Posterior cingulate gyrus (tissue), 11 donors: Measurements from ENCODE around the gene ACTR2.

Source experiments
- DNase-seq, 10 donors: peaks; one replicate each; pipeline versions ENCODE4 v3.0.0 to v3.0.0-alpha.2; 2020 to 2021; ENCODE audit warnings: mixed read lengths in 3 of 10
- intact Hi-C: fragments of 100-400 bp; cut with DNase I; formaldehyde crosslinking; loops from one replicate; pipeline ENCODE4 v1.15.1; 2023

ACTR2 gene

DNA sequence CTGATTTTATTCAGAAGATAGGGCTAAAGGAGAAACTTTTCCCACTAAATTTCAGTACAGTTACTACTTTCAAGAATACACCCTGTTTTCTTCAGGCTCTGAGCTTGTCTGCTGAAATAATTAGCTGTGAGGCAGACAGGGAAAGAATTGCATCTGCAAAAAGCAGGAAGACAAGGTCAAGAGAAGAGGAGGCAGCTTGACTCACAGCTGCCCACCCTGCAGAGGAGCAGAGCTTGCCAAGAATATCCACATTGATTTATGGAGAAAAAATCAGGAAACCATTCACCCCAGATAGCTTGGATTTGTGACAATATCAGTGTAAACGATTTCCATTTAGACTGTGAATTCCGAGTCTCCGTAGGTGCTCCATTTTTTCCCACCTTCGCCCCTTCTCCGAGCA lies 49.0 kb downstream of the ACTR2 start:
- DNase-seq = no peak
- intact Hi-C loops = no loop called here

DNA sequence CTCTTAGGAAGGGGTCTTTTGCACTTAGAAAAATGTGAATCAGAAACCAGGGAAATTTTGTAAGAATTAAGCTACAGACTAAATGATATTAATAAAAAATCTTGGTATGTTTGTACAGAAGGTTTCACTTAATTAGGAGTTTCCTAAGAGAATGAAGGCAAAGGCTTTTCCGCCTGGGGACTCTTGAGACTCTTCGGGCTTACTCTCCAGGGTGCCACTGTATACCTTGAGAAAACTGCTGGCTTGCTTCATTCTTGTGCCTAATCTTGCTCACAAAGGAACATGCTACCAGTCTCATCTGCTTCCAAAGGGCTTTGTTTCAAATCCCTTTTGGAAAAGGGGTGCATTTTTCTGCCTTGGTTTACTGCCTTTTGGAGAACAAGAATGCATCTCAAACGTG lies 49.5 kb downstream of the ACTR2 start:
- no peak for DNase-seq
- intact Hi-C loops = no loop called here

DNA sequence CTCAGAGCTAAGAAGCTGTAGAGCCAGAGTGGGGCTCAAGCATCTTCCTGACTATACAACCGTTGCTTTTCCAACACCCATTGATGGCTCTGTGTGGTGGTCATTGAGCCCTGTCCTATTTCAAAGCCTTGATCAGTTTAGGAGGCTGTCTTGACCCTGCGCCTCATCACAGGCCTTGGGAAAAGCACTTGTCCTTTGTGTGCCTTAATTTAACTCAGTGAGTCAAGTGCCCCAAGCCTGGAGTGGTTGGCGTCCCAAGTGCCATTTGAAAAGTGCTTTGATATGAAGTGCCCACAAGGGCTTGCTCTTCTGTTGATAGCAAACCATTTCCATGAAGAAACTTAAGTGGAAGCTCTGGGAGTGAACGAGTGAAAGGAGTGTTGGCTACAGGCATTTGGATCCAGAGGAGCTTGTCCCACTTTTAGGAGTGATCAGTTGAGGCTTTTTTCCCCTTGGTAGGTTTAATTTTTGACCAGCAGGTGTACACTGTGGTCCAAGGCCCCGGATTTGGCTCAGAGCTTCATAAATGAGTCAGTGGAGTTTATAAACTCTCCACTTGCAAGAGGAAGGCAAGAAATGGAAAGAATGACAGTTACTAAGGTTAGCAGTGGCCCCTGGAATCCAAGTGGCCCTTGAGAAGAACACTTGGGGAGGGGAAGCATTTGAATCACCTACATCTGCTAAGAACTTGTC lies 50.3 kb downstream of the ACTR2 start:
- no peak for DNase-seq
- intact Hi-C loops = no loop called here

DNA sequence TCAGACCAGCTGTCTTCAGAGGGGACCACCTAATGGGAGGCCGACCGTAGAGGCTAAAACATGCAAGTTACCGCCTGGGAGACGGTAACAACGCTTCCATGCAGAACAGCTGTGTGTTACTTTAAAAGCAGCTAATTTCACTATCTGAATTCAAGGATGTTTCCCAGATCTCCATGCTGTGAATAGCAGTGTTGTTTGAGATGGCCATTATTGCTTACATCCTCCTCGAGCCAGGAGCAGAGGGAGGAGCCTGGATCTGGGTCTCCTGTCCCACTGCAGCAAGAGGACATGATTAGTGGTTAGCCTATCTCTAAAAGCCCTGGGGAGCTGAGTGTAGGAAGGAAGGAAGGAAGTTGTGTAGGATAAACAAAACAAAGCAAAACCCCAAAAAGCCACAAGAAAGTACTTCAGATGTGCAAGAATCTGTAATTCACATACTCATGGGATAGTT lies 50.9 kb downstream of the ACTR2 start:
- no peak for DNase-seq
- intact Hi-C loops = no loop called here

DNA sequence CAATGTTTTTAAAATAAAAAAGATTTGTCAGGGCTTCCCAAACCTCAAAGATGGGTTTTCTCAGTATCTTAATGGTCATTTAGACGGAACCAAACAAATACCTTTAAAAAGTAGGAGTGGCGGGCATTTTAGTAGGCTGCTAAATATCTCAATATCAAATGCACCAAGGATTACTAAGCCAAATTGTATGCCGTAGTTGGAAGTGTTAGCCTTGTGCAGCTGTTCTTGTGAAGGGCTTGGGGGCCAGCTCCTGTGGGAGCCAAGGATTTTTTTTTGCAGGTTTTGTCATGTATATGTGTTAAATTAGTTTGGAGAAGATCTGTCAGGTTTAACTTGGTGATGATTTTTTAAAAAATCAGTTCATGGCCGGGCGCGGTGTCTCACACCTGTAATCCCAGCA lies 52.1 kb downstream of the ACTR2 start:
- no peak for DNase-seq
- intact Hi-C loops = no loop called here

DNA sequence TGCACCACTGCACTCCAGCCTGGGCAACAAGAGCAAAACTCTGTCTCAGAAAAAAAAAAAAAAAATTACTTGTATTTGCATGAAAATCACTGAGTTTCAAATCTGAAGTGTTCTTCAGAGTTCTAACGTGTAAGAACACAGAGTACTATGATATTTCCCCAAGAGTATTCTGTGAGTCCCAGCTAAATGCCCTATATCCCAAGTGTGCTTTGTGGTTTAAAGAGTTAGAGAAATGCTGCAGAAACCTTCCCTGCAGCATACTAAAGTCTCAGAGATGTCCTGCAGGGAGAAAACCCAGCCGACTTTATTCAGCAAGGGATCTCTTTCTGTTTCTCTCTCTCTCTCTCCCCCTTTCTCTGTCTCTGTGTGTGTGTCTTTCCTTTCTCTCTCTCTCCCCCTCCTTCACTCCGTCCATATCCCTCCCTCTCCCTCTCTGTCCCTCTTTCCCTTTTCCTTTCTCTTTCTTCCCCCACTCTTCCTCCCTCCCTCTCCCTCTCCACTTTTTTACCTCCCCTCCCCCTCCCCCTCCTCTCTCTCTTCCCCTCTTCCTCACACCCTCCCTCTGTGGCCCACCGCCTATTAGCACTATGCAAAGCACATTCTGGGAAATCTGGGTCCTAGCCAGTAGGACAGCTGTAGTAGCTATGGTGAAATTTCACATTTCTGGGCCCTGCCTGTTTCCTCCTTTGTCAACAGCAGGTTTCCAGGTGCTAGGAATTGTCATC lies 54.2 kb downstream of the ACTR2 start:
- DNase-seq = no peak
- intact Hi-C loops = no loop called here

DNA sequence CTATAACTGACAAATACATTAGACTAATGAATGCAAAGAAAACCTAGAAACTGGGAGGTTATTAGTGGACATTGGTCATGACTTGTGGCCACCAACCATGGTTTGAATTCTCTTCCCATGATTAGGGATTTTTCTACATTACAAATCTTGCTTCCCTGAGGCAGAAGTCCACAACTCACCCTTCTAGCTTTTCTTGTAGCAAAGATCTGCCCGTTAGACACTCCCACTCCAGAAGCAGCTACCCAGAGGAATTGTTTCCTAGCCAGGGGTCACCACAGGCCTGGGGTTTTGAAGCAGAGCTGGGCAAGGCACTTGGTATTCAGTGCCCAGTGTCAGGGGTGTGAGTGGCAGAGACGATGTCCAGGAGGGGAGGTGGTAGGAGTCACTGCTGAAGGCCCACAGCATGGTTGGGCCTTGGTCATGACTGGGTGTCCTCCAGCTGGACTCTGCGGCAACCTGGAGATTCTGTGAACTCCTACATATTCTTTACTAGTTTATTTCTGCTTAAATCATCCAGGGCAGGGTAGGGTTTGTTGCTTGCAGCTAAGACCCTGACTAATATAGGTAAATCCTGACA lies 54.9 kb downstream of the ACTR2 start:
- intact Hi-C loops = no loop called here
- DNase-seq = no peak

DNA sequence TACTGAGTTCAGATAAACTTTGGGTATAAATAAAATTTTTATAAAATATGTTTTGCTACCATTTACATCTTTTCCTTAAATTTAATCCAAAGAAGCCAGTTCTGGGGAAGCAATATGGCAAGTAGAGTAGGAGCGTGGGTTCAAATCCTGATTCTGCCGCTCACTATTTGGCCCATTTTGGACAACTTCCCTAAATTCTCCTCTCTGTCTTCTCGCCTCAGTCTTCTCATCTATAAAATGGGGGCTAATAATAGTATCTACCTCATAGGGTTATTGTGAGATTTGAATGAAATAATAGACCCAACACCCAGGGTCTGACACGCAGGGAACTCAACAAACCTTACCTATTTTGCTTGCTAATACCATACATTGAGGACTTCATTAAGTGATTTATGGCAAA lies 59.7 kb downstream of the ACTR2 start:
- intact Hi-C loops = no loop called here
- DNase-seq = no peak

DNA sequence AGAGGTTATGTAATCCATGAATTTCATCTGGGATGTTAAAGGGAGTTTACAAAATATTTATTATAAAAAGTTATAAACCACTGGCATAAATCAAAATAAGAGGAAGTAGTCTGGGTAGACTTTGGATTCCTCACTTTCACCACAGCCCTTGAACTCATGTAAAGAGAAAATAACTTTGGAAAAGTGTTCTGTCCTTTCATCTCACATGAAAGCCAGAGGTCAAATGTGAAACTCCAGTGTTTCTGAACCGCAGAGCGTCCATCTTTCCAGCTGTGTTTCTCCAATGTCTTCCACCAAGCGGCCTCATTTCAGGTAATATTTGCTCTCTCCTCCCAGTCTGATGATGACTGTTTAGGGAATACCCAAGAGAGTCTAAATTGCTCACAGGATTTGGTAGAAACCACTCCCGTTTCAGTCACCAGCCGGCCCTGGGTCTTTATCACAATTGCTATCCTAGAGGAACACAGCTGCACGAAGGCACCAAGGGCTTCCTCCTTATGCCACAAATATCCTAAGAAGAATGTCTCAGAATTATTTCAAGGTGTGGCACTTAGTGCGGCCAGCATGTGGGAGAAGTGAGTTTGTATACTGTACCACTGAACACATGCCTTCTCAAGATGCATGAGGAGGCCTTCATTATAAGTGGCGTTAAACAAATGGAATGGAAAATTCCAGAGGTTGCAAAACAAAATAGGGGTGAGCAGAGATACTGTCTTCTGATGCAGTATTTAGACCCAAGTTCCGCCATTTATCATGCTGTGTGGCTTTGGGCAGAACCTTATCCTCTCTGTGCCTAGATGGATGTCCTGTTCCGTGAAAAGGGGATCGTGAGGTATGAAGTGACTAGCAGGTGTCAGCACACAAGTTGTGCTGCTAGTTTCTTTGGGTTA lies 63.8 kb downstream of the ACTR2 start:
- intact Hi-C loops = no loop called here
- DNase-seq = no peak

DNA sequence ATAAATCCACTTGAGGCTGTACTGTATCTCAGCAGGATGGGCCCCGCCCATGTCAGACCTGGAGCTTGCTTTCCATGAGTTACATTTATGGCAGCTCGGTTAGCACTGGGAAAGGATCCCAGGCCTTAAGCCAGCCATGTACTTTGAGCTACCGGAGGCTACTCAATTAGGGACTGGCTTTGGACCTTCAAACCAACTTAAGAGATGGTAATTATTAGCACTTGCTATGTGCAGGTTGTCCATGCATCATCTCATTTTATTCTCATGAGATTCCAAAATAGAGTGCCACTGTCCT lies 64.4 kb downstream of the ACTR2 start:
- DNase-seq = no peak
- intact Hi-C loops = no loop called here

DNA sequence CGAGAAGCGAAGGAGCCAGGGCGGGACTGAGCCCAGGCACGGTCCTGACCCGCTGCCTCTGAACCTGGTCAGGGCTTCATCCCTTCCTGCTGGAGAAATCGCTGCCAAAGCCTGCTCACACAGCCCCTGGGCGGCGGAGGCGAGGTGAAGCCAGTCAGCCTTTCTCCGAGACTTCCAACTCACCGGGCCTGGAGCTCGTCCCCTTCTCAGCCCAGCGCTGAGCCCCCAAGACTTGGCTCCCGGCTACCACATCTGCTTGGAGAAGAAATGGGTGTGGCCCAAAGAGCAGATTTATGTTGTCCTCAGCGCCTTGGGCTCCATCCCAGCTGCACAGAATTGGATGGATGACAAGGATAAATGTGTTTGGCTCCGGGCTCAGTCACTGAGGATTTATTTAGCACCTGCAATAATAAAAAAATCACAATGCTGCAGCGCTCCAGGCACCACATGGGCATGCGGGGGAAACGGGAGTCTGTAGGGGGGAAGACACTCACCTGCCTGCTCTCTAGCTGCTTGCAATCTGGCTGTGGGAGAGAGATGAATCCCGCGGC lies 64.9 kb downstream of the ACTR2 start:
- peak in 3 of 10 donors; percentile 70 to 88 (median 84) for DNase-seq
- intact Hi-C loops = no loop called here

DNA sequence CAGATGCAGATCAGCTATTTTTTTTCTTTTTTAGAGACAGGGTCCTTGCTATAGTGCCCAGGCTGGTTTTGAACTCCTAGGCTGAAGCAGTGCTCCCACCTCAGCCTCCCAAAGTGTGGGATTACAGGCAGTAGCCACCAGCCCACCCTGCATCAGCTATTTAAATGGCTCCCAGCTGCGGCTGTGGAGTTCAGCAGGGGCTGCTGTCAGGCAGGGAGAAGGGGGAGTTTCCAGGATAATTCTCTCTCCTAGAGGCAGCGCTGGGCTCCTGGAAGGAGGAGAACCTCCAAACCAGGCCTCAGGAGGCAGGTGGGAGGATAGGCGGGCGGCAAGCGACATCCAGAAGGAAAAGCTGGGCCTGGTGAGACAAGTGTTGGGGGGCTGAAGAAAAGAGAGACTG lies 65.7 kb downstream of the ACTR2 start:
- intact Hi-C loops = no loop called here
- no peak for DNase-seq

DNA sequence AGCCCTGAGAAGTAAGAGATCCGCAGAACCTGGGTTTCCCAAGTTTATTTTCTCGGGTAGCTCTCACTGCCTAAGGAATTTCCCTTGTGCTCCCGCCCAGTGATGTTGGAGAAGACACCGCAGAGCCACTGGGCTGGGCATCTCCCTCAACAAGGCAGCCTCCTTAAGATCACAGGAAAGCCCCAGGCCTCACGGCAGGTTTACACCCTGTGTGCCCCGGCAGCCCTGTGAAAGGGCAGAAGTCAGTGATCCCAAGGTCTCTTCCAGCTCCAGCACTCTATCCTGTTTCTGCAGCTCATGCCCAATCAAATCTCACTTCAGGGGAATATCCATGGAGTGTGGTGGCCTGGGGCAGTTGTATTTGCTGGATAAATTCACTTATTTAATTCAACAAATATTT lies 66.5 kb downstream of the ACTR2 start:
- intact Hi-C loops = no loop called here
- no peak for DNase-seq

DNA sequence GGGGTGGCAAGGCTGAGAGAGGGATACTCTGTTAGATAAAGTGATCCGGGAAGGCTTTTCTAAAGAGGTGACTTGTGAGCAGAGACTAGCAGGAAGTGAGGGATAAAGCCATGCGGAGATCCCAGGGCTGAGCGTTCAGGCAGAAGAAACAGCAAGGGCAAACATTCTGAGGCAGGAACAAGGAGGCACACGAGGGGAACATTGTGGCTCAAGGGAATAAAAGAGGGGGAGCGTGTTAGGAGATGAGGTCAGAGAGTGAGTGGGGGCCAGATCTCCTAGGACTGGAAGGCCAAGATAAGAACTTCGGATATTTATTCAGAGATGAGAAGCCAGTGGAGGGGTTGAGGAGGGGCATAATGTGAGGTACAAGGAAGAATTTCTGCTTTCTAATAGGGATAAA lies 67.1 kb downstream of the ACTR2 start:
- no peak for DNase-seq

DNA sequence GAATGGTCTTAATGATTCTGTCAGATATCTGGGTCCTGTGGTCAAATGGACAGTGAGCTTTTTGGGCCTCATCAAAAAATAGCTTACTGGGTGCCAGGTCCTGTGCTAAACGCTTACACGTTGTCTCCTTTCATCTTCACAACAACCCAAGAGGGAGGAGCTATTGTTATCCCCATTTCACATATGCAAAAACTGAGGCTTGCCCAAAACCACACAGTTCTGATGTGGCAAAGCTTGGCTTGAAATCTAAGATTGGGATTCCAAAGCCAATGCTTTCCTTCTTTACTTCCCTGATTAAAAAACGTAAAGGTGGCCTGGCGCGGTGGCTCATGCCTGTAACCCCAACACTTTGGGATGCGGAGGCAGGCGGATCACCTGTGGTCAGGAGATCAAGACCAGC lies 69.3 kb downstream of the ACTR2 start:
- intact Hi-C loops = no loop called here
- no peak for DNase-seq

More for the DNA sequence above, 67.1 kb downstream of the ACTR2 start:
- intact Hi-C loops = no loop called here

DNA sequence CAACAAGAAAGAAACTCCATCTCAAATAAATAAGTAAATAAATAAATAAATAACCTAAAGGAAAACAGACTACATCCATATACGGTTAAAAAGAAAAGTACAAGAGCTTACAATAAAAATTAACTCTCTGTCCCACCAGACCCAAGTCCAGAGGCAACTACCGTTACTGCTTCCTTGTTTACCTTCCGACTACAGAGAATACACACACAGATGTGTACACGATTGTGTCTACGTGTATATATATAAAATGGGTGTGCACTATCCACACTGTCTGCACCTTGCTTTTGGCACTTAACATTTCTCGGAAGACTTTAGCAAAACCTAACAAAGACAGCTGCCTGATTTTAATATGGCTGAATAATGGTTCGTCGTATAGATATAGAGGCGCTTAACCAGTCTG lies 69.9 kb downstream of the ACTR2 start:
- intact Hi-C loops = no loop called here
- no peak for DNase-seq

DNA sequence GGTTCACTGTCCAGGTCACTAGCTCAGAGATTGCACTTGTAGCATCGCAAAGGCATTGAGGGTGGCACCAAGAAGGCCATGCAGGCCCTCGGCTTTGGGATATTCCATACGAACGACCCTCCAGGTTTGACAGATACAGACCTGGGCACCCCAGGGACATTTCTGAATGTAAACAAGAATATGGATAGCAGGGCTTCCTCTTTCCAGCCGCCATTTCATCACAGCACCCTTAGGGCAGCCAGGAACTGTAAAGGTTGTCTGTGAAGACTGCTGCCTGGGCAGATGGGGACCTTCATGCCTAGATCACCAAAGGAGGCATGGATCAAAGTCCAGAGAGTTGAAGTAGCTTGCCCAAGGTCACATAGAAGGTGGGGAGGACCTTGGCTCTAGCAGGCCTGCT lies 70.5 kb downstream of the ACTR2 start:
- DNase-seq = no peak
- intact Hi-C loops = no loop called here

DNA sequence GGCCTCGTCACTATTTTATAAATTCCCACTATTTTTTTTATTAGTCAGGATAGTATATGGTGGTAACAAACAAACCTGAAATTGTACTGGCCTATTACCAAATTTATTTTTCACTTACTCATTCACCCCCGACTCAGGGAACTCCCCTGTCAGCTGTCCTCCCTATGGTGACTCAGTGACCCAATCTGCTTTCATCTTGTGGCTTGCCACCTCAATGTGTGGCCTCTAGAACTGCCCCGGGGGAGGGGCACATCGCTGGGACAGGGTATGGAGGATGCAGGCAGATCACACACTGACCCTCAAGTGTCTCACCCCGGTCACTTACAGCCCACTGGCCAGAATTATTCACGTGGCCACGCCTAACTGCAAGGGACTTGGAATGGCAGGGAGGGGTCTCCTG lies 71.6 kb downstream of the ACTR2 start:
- intact Hi-C loops = no loop called here
- no peak for DNase-seq

DNA sequence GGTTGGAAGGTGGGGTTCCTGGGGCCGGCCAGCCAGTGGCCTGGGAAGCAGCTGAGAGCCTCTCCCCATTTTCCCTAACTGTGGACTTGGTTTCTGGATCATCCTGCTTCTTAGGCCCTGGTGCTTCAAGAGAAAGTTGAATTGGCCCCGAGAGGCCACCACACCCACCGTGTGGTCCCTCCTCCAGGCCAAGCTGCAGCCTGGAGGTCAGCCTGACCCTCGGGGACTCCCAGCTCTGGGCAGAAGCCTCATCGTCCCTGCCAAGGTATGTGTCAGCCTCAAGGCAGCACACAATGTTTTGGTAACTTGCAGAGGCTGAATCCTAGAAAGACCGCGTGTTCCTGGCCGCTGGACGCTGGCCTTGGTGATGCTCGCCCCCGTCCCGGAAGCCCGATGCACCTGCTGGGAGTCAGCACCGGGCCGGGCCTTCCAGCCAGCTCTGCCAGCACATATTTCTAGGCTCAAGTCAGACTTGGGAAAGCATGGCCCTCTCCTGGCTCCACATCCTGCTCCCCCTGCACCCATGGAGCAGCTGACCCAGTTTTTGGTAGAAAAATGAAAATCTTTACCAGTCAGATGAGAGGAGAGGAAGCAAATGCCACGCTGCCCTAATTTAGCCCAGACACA lies 72.6 kb downstream of the ACTR2 start:
- DNase-seq = peak in 8 of 10 donors; percentile 35 to 91 (median 59)
- intact Hi-C loops = loop anchor here (2.0 to 5.0 kb wide), 2 partner anchors 87 to 139 kb away; no protein-coding TSS in a partner anchor
